HG03565 (cell line): ENCODE results near the gene RGCC.
"Not testable (repeated sequence)": the region's sequence is repeated elsewhere in the genome, so short reads cannot be mapped to it uniquely, and the experiment has no call there.

Source experiments
- ATAC-seq: cut with Tn5 transposase; IDR thresholded peaks from one replicate; pipeline ENCODE4 v1.9.1; 2021; ENCODE audit warnings: mild to moderate bottlenecking, moderate library complexity; ENCODE audit not compliant: unreplicated experiment

RGCC gene

DNA sequence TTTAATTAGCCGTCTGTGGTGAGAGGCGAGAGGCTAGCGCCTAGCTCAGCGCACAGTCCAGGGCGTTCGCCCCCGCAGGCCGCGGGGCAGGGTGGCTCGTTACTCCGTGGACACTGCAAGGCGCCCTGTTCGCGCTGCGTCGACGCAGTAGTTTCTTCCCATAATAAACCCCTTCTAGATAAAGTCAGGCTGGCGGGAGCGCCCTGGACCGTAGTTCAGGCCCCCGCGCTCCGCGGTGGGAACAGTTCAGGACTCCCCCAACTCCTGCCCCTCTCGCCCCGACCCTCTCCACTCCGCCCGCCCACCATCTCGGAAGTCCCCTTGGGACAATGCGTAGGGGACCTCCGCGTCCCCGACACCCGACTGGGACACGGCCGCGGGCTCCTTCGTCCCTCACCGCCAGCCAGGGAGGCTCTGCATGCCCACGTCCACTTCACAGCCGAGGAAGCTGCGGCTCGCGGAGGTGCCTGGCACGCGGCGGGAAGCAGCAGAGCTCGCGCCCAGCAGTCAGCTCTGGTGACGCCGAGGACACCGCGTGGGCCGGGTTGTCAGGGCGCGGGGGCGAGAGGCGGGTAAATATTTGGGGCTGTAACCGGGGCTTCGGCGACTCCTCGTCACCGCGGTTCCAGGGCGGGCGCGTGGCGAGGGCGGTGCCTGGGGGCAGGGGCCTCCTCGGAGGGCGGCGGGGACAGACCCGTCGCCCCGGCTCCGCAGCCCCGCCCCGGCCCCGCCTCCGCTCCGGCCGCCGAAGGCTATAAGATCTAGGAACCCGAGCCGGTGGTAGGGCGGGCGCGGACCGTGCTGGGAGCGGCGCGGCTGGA lies at the start of gene RGCC:
Gene RGCC, plus strand, starts transcription at position 783 of the 821 bp plus-strand sequence. CDS start 158 bp downstream, outside the sequence.
- ATAC-seq = peak; percentile 51

DNA sequence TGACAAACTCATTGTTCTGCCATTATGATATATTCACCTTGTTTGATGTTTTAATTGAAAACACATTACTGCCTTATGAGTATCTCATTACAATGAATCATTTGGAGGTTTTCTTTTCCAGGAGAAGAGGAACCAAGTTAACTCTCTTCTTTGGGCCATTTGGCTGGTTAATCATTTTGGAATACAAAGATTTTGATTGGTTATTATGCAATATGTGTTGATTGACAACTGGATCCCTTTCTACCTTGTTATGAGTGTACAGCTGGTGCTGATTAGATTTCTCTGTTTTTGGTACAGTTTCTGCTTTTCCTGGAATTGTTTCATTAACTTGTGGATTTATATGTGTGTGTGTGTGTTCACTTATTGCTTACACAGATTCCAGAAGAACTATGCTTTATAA lies 49.2 kb upstream of the RGCC start:
- no peak for ATAC-seq

DNA sequence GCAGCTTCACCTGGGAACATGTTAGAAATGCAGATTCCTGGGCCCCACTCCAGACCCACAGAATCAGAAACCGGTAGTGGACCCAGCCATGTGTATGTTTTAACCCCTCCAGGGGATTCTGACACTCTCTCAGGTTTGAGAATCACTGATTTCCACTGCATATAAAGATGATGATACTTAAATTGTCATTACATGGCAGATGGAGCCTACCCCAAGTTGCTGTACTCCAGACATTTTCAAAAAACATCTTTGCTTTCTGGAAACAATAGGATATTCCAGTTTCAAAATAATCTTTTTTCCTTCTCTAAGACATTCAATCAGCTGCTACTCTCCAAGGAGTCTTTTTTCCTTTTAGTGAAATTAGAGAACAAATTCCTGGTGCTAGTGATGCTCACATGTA lies 48.6 kb upstream of the RGCC start:
- ATAC-seq = no peak

DNA sequence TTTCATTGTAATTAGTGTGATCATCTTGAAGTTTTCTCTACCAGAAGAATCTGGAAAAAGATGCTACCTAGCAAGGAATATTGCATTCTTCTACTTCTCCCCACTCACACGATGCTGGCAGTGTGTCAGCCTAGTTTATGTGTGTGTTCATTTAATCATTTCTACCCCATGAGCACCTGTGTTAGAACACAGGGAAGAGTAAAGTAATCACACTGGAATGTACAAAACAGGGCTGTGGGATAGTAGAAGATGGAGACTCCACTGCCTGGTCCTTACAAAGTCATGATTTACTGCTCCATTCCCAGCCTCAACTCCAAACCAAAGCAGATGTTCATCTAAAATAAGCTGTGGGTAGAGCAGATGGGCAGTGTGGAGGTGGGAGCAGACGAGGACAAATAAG lies 47.7 kb upstream of the RGCC start:
- ATAC-seq = no peak

GRCh38 chr13:41411060-41411459 lies 46.3 kb upstream of the RGCC start:
- no peak for ATAC-seq

GRCh38 chr13:41411522-41411921 lies 45.8 kb upstream of the RGCC start:
- ATAC-seq = no peak

DNA sequence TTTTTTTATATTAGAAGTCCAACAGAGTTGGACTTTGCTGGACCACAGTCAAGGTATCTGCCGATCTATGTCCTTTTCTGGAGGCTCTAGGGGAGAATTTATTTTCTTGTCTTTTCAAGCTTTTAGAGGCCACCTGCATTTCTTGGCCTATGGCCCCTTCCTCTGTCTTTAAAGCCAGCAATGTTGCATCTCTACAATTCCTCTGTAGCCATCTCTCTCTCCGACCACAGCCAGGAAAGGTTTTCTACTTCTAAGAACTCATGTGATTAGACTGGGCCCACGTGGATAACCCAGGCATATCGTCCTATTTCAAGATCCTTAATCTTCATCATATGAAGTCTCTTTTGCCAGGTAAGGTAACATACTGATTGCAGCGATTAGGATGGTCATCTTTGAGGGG lies 43.5 kb upstream of the RGCC start:
- ATAC-seq = no peak

DNA sequence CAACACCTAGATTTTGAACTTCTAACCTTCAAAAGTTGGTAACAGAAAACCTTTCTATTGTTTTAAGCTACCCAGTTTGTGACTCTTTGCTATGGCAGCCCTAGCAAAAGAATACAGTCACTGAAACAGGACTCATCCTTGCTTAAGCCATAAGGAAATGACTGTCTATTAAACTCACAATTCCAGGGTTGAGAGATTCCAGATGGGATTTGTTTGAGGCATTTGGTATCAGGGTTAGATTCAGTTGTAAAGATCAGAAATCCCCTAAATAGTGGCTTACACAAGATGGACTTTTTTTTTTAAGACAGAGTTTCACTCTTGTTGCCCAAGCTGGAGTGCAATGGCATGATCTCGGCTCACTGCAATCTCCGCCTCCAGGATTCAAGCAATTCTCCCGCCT lies 41.1 kb upstream of the RGCC start:
- no peak for ATAC-seq

- ATAC-seq = no peak
Observed at GRCh38 chr13:41418027-41418426, 39.3 kb upstream of the RGCC start.

DNA sequence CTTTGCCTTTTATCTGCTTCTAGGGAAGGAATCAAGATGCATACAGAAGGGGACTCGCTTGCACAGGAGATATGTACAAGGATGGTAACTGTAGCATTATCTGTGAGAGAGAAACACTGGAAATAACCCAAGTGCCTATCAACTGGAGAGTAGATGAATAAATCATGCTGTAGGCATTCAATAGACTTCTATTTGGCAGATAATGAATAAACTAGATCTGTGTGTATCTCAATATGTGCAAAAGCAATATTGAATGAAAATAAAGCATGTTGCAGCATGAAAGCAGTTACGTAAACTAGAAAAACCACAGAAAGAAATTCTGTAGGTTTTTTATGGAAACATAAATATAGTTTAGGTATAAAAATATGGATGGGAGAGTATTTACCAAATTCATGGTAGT lies 38.6 kb upstream of the RGCC start:
- ATAC-seq = no peak

GRCh38 chr13:41419206-41419605 lies 38.1 kb upstream of the RGCC start:
- ATAC-seq = no peak

- ATAC-seq = no peak
Observed at GRCh38 chr13:41420146-41420545, 37.2 kb upstream of the RGCC start.

DNA sequence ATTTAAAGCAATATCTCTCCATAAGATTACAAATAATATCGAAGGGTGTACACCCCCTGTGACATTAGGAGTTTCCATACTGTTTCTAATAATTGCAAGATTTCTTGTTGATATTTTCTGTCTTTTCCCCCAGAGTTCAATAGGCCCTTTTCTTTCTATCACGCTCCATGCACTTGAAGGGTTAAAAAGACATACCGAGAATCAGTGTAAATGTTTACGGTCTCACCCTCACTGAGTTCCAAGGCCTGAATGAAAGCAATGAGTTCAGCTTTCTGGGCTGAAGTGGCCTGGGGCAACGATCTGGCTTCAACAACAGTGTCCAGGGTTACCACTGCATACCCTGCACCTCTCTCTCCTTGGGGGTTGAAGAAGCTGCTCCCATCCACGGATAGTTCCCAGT lies 36.0 kb upstream of the RGCC start:
- not testable (repeated sequence) for ATAC-seq

- ATAC-seq = not testable (repeated sequence)
Observed at GRCh38 chr13:41421983-41422382, 35.4 kb upstream of the RGCC start.

DNA sequence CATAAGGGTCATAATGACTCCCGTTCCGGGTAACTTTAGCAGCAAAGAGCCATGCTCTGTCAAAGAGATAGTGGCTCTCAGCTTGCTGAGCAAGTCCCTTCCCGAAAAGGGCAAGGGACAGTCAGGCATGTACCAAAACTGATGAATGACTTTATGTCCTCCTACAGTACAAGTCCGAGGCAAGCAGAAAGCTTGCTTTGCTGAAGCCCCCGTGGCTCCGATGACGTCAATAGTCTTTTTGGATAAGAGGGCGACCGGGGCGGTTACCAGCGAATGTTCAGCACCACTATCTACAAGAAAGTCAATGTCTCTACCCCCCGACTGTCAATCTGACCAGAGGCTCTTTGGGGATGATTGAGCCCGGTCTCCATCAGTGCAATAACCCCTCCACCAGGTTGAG lies 34.1 kb upstream of the RGCC start:
- not testable (repeated sequence) for ATAC-seq

DNA sequence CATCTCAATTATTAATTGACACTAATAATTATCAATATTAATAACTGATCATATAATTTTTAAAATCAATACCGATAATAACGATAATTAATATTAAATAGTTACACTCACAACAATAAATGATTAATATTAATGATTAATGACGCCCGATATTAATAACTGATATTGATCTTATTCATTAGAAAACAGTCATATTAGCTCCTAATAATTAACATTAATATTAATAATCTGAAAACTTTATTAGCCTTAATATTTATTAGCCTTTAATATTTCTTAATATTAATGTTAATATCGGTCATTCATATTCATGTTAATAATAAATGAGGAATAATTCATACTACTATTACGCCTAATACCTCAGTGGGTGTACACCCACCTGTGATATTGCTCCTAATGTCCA lies 32.7 kb upstream of the RGCC start:
- ATAC-seq = not testable (repeated sequence)

GRCh38 chr13:41426047-41426446 lies 31.3 kb upstream of the RGCC start:
- ATAC-seq = no peak

- ATAC-seq = no peak
Observed at GRCh38 chr13:41427666-41428065, 29.7 kb upstream of the RGCC start.

- ATAC-seq = no peak
Observed at GRCh38 chr13:41428155-41428554, 29.2 kb upstream of the RGCC start.

GRCh38 chr13:41434030-41434429 lies 23.3 kb upstream of the RGCC start:
- not testable (repeated sequence) for ATAC-seq

DNA sequence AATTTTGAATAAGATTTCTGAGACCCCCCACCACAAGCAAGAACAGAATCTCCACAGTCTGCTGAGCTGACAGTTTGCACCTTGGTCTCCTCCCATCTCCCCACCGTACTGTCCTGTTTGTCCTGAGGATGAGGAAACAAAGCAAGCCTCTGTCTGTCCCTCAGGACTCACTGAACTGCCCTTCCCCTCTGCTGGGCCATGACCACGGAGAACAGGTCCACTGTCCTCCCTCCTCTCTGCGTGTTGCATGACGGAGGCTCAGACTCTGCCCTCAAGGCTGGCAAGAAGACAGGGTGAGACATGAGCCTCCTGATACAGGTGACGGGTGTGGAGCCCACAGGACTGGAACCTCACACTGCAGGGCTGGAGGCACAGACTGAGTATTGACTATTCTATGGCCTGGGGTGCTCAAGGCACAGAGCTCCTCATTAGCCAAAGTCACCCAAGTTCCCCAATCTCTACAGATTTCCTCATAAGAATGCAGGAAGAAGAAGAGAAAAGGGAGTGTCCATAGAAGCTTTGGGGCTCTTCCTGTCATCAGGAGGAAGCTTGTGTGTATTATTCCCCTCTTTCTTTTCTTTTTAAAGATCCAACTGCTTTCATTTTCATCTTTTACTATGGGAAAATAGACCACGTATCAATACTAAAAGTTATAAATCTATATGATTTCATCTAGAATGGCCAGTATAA lies 22.4 kb upstream of the RGCC start:
- ATAC-seq = no peak

DNA sequence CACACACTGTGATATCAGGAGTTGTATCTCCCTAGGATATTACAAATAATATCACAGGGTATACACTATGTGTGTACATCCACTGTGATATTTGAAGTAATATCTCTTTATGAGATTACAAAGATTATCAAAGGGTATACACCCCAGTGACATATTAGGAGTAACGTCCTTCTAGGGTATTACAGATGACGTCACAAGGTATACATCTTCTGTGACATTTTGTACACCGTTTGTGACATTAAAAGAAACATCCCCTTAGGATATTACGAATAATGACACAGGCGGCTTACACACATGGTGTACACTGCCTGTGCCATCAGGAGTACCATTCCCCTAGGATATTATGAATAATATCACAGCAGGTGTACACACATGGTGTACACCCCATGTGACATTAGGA lies 13.4 kb upstream of the RGCC start:
- ATAC-seq = no peak
